Renal cortex interstitium (tissue), 11 donors: ENCODE data around the gene SPECC1. TPM values are rescaled to one million over a fixed set of nuclear protein-coding genes. Genes with fewer than 3 reads are reported as not detected.
"Not testable (repeated sequence)": the region's sequence is repeated elsewhere in the genome, so short reads cannot be mapped to it uniquely, and the experiment has no call there.

Experiments
- DNase-seq, 11 donors: peaks; one replicate each; pipeline ENCODE4 v3.0.0-alpha.2; 2013; ENCODE audit warnings: low read depth in 9 of 11, low spot score in 4 of 11; ENCODE audit errors: extremely low read depth in 1 of 11
- polyA plus RNA-seq, 3 donors: library from polyadenylated mRNA; unstranded; fragments of 120-200 nt; gene quantifications; one replicate each; pipeline ENCODE4 v1.2.1, GENCODE V29; 2013; ENCODE audit not compliant: insufficient read length in 3 of 3

SPECC1 gene
- polyA plus RNA-seq, 3 donors: 13.2 to 18.8 (median 17.0) TPM

DNA sequence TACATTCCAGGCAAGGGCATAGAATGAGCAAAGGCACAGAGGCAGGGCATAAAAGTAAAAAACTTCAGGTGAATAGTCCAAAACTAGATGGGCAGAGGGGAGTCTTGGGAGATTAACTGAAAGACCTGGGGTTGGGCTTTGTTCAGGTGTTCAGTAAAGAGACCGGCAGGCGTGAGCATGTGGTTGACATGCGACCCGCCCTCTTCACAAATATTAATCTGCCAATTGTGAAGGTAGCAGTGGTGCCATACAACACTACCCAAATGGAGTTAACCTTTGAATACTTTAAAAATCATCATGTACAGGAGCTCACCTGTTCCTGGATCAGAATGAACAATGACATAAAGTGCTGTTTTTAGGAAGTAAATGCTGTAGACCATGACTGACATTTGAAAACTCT is 232.7 kb downstream of the SPECC1 start:
- DNase-seq: no peak

DNA sequence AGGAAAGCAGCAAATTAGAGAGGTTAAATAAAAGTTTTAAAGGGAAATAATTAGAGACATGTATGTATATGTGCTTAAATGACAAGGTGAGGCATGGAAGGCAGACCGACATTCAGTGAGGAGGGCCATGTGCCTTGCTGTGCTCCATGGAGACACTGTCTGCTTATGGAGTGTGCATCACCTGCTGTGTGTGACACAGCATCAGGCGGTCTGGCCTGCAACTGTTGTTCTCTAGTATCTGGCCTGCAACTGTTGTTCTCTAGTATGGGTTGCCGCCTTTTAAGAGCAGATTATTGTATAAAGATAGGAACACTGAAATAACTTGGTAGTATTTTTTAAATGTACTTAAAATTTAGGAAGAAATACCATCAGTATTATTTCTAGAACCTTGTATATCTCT is 233.1 kb downstream of the SPECC1 start:
- DNase-seq: no peak

DNA sequence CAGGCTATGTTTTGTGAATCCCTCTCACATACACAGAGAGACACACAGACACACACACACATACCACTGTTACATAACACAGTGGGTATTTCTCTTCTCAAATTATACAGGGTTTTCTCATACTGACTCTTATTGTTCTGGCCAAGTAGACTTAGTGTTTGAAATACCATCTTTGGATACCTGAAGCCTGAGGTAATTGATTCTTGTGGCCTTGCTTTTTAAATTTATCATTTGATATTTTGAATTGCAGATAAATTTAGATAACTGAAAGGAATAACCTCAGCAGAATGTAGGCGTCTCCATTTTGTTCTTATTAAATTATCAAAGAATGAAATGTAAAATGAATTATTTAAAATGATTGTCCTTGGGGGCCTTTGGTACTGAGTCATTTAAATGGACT is 234.4 kb downstream of the SPECC1 start:
- no peak for DNase-seq

DNA sequence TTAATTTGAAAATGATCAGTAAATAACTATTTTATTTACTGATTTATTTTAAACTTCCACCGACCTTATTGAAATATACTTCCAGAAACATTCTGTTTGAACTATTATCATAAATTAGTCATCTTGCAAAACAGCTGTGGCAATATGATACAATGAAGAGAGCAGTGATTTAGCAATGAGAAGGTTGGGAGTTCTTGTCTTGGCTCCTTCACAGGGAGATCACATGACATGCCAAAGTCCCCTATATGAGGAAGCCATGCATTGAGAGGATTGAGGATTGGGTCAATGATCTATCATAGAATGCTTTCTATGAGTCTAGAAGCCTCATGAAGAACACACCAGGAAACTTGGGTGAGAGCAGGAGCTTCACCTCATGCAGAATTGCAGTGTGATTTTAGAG is 235.5 kb downstream of the SPECC1 start:
- no peak for DNase-seq

DNA sequence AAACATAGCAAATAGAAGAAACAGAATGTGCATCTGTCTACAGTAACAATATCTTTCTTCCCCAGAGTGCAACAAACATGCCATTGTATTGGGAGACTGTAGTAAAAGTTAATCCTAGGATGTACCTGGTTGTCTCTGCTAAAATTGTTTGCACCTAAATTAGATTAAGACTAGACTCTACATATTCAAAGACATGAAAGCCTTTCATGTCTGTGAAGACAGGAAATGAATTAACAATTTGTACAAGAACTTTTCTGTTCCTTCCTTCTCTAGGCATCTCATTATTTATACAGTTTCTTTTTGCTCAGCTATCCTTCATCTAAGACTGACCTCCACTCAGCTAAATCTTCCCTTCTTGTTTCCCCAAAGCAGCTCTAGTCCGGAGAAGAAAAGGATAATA is 237.5 kb downstream of the SPECC1 start:
- no peak for DNase-seq

DNA sequence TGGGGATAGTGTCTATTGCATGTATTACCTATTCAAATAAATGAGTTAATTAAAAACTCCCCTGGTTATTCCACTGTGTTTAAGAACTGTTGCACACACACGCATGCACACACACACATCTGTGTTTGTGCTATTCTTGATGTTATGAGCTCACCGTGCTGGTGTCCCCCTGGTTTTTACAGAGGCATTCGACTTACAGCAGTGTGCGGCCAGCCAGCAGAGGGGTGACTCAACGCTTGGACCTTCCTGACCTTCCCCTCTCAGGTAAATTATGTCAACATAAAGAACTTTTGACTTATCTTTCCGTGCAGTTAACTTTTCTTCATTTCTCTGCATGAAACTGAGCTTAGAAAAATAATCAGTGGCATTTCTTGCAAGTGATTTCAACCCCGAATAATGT is 244.2 kb downstream of the SPECC1 start:
- no peak for DNase-seq

DNA sequence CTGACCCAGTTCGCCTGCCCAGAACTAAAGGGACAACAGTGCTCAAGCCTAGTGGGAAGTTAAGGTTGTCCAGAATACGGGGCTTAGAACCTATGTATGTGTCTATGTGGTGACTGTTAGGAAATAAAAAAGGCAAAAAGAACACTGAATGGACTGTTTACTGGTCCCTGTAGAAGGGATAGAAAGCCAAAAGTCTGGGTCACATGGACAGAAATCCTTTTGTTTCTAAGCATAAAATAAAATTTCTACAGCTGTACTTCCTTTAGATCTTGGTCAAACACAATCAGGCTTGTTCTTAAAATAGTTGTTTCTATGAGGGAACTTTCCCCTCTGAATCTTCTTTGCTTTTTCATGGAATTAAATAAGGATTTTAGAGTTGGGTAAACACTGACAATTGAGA is 245.4 kb downstream of the SPECC1 start:
- no peak for DNase-seq

DNA sequence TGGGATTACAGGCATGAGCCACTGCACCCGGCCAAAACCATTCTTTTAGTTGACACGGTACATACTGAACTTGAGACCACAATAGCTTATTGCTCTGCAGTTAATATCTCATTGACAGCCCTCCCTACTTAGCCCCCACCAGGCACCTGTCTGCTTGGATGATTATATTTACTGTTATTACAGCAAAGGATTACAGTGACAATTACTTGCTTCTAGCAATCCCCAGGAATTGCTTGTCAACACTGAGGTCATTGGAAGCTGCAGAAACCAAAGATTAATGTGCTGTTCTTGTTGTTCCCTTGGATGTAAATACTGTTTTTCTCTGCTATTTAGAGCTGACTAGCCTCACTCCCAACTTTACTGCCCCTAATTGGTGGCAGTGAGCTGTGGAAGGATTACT is 247.0 kb downstream of the SPECC1 start:
- no peak for DNase-seq

DNA sequence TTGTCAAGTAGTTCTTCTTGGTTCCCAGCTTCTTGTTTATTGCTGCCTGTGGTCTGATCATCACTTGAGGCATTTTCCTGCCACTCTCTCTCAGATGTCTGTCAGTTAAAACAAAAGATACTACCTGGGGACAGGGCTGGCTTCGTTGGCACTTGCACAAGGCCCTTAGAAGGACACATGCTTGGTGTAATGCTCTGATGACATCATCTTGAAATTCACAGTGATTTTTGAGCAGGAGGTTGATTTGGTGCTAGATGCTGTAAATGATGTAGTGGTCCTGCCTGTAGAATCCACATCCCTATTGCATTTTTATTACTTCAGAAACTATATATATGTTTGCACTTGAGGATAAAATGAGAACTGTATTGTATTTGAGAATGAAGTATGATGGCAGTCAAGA is 247.8 kb downstream of the SPECC1 start:
- no peak for DNase-seq

DNA sequence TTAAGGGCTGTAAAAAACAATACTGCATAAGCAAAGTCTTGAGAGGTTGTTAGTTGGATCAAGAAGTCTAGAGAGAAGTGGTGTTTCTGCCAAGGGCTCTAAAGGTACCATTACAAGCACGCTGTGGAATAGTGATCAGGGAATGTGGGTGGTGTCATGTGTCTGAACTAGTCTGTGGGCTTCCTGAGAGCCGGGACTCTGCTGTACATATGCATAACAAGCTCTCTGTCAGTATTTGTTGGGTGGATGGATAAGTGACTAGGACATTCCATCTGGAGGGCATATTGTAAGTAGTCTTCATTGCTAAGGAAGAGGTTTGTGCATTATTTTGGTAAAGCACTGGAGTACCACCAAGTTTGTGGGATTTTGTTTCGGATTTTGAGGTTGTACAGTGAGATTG is 248.6 kb downstream of the SPECC1 start:
- no peak for DNase-seq

DNA sequence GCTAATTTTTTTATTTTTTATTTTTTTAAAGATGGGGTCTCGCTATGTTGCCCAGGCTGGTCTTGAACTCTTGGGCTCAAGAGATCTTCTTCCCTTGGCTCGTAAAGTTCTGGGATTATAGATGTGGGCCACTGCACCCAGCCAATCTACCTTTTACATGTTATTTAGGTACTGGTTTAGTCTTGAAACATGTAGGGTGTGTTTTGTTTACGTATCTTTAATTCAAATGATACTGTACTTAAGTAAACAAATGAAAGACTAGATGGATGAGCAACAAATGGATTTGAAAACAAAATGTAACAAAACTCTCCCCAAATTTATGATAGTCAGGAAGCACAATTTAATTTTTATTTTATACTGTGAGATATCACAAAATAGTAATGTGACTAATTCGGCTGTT is 250.5 kb downstream of the SPECC1 start:
- DNase-seq: no peak

DNA sequence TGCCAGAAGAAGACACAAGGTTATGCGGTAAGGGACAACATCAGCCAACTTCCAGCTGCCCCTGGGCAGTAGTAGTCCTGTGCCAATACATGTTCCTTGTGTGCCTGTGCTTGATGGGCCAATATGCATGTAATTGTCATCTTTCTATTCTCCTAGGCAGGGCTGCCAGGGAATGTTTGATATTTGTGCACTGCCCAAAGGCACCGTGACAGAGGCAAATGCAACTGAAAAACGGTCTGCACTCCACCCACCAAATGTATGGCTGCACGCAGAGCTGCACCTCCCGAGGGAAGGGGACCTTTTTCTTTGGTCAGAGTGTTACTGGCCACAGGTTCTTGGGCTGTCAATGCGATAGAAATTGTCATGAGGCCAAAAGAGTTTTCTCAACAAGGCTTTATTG is 251.1 kb downstream of the SPECC1 start:
- DNase-seq: no peak

DNA sequence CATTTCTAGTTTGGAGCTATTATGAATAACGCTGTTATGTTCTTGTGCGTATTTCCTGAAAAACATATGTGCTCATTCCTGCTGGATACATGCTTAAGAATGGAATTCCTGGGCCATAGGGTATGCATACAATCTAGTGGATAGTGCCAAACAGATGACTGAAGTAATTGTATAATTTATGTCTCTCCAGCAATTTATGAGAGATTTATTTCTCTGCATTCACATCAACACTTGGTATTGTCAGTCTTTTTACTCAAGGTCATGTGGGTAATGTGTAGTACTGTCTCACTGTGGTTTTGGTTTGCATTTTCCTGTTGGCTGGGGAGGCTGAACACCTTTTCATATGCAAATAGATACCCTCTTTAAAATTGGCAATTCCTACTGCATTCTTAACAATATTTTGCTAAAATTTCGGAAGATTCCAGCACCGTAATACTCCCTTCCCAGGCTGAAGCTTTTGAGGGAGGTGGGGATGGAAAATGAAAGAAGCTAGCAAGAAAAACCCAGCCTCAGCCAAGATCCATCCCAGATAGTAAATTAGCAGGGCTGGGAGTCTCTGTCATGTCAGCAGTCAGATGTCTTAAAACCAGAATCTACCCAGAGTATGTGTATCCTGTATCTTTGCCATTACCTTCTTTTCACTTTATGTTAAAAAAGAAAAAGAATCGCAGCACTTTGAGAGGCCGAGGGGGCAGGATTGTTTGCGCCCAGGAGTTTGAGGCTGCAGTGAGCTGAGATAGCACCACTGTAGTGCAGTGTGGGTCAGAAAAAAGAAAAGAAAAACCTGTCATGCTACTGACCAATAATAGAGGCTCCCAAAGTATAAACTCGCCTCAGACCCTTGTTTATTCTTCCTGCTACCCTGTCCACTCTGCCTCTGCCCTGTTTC is 253.3 kb downstream of the SPECC1 start:
- DNase-seq: no peak

DNA sequence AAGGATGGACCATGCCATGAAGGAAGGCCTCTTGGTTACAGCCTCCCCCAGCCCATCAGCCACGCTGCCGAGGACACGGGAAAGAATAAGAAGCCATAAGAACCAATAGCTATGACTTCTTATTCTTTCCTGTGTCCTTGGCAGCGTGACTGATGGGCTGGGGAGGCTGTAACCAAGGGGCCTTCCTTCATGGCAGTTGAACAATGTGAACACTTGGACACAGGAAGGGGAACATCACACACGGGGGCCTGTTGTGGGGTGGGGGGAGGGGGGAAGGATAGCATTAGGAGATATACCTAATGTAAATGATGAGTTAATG is 253.9 kb downstream of the SPECC1 start:
- not testable (repeated sequence) for DNase-seq

DNA sequence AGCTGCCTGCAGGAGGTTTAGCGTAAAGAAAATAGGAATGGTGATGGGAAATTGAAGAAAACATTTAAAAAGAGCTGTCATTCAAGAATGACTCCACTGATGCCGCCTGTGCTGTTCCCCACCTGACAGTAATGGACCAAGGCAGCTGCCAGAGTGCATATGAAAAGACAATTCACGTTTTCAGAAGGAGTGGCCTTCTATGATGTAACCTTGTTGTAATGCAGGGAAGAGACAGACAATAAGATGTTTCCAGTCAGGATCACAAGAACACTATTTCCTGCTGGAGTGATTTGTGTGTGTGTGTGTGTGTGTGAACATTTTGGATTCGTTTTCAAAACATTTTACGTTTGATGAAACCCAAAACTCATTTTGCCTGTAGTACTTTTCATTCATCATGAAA is 254.4 kb downstream of the SPECC1 start:
- DNase-seq: no peak

DNA sequence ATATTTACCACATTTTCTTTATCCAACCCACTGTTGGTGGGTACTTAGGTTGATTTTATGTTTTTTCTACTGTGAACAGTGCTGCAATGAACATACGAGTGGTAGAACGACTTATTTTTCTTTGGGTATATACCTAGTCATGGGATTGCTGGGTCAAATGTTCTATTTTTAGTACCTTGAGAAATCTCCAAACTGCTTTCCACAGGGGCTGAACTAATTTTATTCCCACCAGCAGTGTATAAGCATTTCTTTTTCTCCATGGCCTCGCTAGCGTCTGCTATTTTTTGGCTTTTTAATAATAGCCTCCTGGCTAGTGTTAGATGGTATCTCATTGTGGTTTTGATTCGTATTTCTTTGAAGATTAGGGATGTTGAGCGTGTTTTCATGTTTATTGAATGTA is 255.8 kb downstream of the SPECC1 start:
- no peak for DNase-seq

DNA sequence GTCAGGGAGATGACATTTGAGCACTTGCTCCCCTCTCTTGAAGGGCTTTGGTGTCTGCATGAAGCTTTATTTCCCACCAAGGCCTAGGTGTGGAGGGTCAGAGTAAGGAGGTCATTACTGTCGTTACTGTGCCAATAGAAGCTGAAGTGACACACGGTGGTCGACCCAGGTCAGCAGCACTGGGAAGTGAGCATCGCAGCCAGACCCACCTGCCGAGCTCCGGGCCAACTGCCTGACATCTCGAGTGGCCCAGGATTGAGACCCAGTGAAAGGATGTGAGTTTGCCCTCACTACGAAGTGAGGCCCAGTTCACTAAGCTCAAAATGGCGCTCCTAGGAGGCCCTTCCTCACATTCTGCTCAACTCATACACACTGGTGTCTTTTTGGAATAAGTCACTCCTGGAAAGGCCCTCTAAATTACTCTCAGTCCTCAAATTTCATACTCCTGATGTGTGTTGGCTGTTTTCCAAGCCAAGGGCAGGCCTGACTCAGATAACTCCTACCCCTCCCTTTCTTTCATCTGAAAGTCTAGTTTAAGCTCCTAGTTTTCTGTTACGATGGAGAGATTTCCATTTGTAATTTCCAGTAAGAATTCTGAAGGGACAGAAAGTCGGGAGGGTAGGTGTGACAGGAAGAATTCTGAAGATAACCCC is 257.8 kb downstream of the SPECC1 start:
- no peak for DNase-seq

DNA sequence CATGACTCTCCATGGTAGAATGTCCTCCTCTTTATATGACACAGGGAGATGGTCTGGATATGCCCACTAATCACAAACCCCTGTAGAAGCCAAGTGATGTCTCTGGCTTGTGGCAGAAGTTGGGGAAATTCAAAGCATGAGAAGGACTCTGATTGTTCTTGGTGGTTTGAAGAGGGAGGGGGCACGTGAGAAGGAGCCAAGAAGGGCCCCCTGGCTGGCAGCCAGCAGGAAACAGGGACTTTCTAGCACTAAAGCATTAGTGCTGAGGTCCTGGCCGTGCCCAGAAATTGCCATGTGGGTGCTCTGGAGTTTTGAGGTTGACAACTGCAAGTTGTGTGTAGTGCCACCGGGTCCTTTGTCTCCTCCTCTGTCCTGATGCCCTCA is 258.3 kb downstream of the SPECC1 start:
- DNase-seq: no peak

DNA sequence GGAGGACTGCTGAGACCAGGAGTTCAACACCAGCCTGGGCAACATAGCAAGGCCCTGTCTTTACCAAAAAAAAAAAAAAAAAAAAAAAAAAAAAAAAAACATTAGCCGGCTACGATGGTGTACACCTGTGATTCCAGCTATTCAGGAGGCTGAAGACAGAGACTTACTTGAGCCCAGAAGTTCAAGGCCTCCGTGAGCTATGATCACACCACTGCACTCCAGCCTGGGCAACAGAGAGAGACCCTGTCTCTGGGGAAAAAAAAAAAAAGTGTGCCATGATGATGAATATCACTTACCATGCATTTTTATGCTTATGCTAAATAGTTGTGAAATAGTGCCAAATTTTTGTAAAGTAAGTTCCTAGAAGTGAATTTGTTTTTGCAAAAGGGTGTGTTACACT is 261.2 kb downstream of the SPECC1 start:
- no peak for DNase-seq

DNA sequence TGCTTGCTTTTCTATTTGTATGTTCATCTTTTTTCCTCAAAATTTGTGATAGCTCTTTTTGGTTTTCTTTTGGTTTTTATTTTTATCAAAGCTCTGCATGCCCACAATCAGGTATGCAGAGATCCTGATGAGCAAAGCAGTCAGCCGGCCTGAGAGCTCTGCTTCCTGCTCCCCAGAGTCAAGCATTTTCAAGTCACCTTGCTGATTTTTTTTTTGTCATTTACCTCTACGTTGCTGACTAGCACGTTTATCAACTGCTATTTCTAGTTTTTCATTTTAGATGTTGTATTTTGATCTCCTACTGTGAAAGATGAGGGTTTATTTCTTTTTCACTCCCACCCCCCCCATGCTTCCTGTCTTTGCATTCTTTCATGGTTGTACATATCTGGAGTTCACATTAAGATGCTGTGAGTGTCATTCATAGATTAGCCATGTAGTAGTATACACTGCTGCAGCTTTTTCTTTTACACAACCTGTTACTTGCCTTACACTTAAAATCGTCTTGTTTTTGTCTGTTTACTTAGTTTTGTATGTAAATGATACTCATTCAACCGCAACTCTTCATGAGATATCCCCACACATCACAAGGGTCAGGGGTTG is 262.0 kb downstream of the SPECC1 start:
- no peak for DNase-seq
